Measurements from ENCODE around the gene RAPGEF3.
A peak's percentile ranks its signal among the peaks of the same experiment; 100 is the strongest.

RAPGEF3 gene

DNA sequence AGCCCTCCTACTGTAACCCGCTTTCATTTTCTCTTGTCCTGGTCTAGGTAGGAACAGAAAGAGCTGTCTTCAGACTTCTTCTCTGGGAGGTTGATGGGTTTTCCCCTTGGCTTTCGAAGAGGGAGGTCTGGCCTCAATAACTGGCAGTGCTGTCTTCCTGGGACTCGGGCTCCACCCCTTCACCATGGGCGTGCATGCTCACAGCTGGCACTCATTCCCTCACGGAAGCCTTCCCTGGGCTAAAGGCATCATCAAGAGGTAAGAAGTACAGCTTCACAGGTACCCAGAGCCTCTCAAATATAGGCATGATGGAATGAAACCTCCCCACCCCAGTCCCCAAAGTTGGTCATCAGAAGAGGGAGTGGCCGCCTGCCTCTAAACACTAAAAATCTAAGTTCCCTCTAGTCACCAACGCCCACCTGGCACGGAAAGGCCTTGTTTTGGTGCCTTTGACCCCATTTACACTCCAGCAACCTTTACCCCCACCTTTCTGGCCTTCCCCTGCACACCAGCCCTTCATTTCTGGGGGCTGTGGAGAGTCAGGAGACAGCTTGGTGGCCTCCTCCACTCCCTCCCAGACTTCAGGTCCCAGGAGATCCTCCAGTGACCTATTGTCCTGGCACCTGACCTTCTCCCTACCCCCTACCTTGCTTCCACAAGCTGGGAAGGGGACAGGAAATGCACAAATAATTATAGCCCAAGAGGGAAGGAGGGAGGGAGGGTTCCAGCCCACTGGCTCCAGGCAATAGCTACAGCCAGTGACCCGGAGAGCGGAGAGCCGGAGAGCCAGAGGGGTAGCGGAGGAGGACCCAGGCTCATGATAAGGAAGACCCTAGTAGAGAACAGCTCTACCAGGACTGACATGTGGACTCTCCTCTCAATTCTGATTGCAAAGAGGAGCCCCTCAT lies 2.8 kb downstream of the RAPGEF3 start:
- DNase-seq: no peak

DNA sequence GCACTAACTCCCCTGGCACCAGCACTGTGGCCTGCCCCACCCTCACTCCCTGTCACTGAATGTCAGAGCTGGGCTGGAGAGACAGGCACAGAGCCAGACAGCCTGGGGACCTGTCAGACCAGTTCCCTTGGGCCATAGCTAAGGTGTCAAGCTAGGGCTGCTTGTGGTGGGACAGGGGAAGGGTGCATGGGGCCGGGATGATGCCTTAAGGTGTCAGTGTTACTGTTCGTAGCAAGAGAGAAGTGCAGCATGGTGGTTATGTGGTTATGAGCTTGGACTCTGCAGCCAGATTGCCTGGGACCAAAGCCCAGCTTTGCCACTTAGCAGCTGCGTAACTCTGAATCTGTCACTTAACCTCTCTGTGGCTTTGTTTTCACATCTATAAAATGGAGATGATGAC lies 3.8 kb downstream of the RAPGEF3 start:
- no peak for DNase-seq

DNA sequence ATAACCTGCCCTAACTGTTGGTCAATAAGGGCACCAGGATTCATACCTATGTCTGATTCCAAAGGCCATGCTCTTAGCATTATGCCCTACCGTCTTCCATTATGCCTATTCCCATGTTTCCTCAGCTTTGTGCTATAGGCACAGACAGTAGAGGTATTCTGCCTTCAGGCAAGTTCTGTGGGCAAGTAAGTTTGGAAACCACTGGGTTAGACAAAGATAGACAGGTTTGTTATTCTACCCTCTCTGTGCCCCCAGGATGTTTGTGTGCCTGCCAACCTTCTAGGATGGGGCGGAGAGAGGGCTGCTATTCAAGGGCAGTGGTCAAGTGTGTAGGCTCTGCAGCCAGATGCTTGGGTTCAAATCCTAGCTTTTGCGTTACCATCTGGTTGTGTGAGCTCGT lies 4.6 kb downstream of the RAPGEF3 start:
- no peak for DNase-seq

DNA sequence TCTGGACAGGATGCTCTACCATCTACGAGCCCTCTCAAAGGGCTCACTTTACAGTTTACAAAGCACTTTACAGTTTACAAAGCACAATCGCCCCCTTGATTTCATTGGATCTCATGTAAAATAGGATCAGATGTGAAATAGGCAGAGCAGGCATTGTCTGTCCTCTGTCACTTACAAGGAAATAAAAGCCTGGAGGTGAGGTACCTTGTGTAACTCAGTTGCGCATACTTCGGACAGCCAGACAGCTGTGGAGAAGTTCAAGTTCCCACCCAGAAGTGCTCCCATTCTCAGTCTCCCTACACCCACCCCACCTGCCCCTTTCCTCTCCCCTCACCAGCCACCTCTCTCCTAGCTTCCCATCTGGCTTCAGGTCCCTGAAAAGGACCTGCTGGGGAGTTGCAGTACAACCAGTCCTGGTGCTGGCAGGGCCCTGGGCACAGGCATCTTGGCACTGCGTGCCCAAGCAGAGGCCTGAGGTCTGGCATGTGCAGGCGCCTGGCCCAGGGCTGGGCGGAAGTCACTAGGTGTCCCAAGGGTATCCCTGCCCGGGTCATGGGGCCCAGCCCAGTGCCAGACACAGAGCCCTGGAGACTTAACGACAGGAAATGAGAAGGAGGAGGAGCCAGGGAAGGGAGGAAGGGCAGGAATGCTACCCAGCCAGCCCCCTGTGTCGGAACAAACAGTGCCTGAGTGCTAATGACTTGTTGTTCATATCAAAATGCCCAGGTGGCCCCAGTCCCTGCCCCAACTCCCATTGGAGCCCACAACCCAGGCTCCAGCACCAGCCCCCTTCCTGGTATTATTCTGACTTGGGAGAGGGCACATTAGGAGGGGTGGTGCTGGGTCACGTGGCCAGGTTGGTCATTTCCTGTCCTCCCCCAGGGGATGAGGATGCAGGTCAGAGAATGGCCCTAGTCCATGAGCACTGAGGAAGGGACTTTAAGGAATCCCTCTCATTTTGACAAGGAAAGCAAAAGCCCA lies 5.4 kb downstream of the RAPGEF3 start:
- no peak for DNase-seq

DNA sequence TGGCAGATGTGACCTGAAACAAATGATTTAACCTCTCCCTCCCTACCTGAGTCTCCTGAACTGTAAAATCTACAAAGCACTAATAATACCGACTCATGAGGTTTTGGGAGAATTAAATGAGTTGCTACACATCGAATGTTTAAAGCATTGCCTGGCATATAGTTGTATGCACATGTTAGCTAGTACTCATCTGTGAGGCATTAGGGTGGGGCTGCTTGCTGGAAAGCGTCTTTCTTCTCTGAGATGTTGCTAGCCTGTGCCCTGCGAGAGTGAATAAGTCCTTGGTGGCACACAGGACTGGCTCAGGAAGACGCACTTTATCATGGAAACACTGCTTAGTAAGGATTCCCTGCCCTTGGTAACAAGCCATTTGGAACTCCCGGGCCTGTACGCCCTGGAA lies 6.1 kb downstream of the RAPGEF3 start:
- no peak for DNase-seq

DNA sequence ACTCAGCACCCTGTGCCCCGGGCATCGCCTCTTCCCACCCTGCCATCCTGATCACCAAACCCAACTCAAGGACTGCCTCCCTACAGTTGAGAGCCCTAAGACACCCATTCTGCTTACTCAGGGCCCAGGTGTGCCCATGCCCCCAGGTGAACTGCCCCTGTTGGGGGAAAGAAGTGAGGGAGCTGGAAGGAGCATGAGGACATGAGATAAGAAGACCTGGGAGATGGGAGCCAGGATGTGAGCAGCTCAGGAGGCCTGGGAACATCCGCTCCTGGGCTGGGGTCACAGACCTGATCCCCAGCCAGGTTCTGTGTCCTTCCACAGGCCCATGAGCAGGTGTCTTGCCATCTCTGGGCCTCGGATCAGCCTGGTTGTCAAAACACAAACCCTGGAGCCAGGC lies 6.6 kb downstream of the RAPGEF3 start:
- DNase-seq: no peak

DNA sequence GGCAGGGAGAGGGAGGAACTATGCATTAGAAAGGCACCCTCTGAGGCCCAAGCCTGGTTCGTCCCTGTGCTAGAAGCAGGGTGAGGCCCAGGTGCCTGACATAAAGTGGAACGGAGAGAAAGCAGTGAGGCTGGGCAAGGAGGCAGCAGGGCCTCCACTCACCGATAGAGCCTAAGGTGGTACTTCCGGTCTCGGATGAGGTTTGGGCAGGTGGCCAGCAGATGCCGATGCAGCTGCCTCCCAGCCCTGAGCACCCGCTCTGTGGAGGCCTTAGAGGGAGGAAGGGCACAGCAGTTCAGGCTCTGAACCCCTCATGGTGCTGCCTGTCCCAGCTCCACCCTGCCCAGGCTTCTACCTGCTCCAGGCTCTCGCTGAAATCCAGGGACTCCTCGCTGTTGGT lies 7.1 kb downstream of the RAPGEF3 start:
- DNase-seq: no peak

DNA sequence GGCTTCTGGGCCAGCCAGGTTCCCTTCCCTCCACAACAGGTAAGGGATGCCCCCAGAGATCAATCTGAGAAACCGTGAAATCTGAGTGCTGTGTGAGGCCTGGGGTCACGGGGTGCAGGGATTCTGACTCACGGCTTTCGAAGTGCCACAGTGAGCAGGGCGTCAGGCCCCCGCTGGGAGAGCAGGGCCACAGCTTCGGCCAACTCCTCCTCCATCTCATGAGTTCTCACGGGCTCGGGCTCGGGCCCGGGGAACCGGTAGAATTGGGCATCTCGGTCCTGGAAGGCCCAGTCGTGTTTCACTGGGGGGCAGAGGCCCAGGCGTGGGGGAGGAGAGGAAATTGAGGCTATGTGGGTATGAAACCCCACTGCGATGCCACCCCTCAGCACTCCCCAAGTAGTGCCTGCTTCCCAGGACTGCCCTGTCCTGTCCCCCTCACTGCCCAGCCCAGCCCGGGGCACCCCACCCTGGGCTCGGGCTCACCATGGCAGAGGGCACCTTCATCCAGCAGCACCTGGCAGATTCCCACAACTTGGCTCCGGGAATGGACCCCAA lies 7.7 kb downstream of the RAPGEF3 start:
- DNase-seq: no peak

DNA sequence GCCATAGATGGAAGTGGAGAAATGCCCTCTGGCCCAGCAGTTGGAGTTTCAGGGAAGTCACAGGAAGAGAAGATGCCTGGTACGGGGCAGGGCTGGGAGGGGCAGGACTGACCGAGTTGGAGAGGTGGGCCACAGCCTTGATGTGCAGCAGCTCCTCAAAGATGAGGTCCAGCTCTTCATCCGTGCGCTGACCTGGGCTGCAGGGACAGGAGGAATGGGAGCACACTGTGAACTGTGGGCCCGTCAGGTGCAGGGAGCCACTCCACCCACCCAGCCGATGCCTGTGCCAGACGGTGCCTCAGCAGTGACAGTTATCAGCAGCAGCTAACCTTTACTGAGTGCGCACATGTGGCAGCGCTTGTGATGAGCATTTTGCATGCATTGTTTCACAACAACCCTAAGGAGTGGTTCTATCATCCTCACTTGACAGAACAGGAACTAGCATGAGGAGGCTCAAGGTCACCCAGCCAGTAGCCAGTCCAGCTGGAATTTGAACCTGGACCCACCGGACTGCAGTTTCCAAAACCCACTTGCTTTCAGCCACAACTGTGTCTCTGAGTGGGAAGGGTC lies 8.4 kb downstream of the RAPGEF3 start:
- no peak for DNase-seq

DNA sequence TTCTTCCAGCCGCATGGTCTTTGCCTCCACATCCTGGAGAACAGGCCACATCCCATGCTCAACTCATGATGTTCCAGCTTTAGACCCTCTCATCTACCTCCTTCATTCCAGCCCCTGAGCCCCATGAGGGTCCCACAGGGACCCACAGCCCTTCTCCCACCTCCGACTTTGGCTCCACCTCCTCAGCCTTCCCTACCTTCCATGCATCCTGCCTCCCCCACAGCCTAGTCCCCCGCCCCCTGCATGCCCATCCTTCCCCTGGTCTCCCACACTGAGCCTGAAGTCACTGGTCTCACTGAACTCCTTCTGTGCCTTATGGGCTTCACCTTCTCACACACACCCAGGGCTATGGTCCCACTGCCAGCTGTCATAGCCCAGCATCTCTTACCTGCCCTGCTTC lies 9.8 kb downstream of the RAPGEF3 start:
- DNase-seq: no peak

DNA sequence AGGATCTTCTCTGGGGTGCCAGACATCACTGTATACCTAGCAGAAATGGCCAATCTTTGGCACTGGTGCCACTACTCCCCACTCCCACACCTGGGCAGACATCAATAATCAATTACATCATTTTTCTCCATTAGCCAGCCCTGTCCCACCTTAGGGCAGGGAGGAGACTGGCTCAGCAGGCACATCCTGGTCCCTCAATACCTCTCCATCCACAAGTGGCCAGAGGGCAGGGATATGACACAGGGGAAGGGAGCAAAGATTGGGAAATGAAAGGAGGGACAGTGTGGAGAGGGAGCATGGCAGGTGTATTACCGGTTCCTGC lies 10.2 kb downstream of the RAPGEF3 start:
- DNase-seq: no peak

DNA sequence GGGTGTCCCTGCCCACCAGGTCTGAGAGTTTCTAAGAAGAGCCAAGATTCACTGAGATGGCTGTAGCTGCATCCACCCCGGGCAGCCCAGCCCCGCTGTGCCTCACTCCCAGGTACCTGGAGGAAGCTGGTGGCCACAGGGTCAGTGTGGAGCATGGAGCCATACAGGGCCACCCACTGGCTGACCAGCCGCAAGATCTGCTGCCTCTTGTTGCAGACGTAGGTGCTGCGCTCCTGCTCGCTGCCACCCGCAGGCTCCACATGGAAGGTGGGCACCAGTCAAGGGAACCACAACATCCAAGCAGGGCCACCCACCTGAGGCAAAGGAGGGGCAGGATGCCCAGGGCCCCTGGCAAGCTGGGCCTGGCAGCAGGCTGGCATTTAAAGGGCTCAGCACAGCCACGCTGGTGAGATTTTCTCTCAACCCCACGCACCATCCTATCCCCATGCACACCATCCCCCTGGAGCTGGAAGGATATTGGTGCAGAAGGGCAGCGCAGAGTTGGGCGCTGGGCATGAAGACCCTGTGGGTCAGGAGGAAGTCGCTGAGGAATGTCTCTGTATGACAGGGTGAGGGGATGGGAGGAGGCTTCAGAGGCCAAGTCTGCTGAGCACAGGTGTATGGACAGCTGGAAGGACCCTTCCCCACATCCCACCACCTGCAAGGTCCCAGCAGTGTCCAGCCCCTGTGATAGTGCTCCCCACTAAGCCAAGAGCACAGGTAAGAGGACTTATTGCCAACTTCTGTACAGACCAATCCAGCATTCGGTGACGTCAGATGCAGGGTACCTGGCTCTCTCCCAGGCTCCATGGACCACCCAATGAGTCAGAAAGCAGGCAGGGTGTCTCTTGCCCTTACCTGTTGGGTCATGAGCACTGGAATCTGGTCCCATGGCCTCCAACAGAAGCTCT lies 10.8 kb downstream of the RAPGEF3 start:
- DNase-seq: no peak

DNA sequence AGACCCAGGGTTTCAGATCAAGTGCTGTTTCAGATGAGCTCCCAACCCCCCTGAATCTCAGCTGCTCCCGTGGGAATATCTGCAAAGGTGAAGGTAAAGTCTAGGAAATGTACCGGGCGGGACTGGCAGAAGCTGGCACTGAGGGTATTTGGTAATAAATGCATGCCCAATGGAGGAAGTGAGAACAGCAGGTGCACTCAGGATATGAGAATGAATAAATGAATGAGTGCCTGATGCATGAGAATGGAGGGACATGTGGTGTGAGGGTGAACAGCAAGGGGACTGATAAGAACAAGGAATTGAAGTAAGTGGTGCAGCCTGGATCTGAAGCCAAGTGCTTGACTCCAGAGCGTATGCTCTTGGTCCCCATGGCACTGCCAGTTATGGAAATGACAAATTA lies 11.6 kb downstream of the RAPGEF3 start:
- no peak for DNase-seq

DNA sequence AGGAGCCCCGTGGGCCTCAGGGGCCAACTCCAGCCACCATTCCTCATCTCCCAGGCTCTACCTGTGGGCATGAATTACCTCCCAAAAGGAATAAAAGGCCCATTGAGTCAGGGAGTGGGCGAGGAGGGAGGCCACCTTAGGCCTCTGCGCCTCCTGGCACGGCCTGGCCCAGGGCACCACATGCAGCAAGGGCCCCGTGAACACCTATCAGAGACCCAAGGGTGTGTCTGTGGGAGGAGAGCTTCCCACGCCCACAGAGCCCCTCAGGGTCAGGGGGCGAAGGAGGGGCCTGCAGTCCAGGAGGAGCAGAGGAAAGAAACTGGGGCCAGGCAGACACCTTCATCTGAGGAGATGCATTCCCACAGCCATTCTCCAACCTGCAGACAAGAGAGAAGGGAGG lies 12.2 kb downstream of the RAPGEF3 start:
- no peak for DNase-seq

DNA sequence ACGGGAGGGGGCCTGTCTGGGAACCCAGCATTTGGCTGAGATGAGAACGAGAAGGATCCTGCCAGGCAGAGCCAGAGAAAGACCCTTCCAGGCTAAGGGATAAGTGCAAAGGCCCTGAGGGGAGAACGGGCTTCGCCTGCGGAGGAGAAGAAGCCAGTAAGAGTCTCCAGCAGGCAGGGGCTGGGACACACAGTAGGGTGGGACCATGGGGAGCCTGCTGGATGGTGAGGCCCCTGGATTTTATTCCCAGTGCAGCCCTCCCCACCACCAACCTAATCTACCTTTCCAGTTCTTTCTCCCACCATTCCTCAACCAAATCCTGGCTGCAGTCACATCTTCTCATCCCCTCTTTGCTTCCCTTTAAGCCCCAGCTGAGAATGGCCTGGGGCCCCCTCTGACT lies 12.6 kb downstream of the RAPGEF3 start:
- no peak for DNase-seq

DNA sequence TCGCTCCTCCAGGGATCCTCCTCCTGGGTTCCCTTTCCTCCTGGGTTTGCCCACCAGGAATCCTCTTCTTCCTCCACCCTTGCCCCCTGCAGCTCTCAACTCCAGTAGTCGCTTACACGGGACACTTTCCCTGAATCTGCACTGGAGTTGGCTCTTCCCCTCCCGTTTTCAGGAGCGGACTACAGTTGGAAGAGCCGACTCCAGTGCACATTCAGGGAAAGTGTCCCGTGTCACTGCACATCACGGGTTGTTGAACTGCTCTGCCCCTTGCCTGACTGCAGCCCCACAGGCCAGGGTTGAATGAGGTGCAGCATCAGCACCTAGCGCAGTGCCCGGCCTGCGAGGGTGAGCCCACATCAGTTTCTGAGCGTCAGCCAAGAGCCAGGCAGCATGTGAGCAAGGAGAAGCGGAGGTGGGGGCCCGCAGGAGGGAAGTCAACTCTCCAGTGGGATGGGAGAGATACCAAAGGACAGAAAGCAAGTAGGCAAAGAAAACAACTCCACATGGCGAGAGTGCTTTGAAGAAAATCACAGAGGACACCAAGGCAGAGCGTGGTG lies 13.1 kb downstream of the RAPGEF3 start:
- DNase-seq: no peak

DNA sequence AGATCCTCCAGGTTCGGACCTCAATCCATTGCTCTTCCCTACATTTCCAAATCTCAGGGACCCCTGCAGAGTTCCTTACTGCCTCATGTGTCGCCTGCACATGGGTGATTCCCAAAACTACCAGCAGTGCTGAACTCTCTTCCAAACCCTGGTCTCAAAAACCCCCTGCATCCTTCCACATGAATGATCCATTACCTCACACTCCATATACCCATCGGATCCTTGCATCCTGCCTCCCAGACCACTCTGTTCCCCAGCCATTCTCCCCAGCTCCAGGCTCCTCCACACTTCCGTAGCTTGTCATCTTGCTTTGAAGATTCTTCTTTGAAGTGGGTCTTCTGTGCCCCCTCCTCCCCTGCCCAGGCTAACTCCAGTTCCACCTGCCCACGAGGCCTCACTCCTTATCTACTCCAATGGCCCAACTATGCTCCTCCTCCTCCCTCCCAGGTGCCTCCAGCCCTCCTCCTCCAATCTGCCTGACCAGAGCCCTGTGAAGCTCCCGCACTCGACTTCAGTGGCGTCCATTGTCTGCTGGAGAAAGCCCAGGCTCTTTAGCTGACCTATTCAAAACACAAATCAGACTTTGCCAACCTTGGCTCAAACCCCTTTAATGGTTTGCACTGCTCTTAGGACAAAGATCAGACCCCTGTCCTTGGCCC lies 13.8 kb downstream of the RAPGEF3 start:
- DNase-seq: no peak

DNA sequence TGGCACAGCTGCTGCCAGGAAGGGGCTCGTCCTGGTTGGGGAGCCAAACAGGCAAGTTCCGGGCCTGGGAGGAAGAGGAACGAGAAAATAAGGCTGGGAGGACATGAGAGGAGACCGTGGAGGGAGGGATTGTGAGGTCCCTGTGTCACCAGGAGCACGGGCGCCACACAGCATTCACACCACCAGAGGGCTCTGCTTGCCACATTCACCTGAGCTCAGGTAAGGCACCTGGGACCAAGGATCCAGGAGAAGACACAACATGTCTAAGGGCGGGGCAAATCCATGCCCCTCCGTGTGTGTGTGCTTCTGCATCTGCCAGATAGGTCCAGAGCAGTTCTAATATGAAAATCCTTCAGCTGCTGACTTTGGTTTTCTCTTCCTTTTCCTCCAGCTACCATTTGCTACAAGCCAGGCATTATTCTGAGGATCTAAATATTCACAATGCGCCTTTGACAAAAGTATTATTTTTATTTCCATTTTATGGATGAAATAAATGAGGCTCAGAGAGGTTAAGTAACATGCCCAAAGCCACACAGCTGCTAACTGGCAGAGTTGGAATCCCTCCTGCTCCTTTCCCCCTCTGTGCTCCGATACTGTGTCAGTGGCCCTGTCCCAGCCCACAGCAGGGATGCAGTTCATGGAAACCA lies 14.6 kb downstream of the RAPGEF3 start:
- DNase-seq: peak; percentile 59

DNA sequence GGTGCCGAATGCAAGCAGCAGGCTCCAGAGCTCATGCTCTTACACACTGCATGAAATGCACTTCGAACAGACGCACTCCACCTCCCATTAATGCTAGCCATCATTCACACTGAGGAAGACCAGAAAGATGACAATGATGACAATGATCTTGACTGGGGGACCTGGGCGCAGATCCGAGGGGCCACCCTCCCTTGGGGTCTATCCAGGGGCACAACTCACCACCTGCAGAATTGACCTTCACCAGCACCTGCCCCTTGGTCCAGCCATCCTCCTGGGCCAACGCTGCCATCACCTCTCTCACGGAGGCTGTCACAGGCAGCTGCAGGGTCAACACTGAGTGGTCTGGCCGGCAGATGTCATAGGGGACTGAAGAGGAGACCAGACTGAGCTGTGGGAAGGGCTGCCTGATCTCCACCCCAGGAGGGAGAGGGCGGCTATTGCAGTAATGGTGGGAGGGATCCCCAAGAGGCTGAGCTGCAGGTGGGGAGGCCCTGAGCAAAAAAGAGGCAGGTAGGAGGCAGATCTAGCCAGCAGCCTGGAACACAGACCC lies 15.3 kb downstream of the RAPGEF3 start:
- no peak for DNase-seq

DNA sequence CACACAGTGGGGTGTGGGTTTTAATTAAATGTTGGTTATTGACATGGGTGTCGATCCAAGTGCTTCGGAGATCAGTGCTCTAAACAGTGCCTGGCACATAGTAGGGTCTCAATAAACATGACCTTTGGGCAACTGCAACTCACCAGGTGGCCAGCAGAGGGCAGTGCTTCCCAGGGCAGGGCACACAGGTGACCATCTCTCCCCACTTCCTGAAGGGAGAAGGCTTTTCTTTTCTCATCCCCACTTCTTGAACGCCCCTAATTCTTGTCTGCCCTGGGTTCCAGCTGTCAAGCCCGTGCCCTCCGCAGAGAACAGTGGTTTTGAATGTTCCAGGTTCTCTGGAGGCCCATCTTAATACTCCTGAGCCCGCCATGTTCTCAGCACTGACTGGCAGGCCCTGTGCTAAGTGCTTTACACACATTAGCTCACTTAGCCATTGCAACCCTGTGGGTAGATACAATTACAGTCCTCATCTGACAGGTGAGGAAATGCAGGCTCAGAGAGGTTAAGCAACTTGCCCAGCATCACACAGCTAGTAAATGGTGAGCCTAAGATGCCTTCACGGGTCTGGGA lies 16.3 kb downstream of the RAPGEF3 start:
- peak; percentile 67 for DNase-seq
